K562 (cell line): Measurements from ENCODE around the gene ANO2. TPM values are rescaled to one million over a fixed set of nuclear protein-coding genes. Genes with fewer than 3 reads are reported as not detected.

Experiments
- ATAC-seq: fragments of 200-7000 bp; cut with Tn5 transposase; 3 replicates; pipeline ENCODE4 v1.9.1; 2020; ENCODE audit warnings: moderate library complexity
- BruUV-seq: library from RNA; stranded (reverse); fragments of 400-500 nt; replicated peaks from 2 replicates; lab custom pipeline; 2021; lab: Mats Ljungman, UMichigan
- CTCF ChIA-PET: fragments of 300-600 bp; formaldehyde crosslinking; extraction: SDS; loops from one replicate; lab custom pipeline; 2021; ENCODE audit warnings: low intra/inter-chr PET ratio; lab: Yijun Ruan, JAX
- POLR2A ChIA-PET: fragments of 300-600, 350-650 bp; sonication (Branson Sonifier 250); formaldehyde crosslinking; extraction: SDS; loops from one replicate; lab custom pipeline; 2021; ENCODE audit warnings: antibody characterized with exemption, inconsistent platforms; lab: Yijun Ruan, JAX
- DNase-seq, 4 experiments: peaks; one replicate each; pipeline versions ENCODE4 v3.0.0 to v3.0.0-alpha.2; 2011 to 2018; ENCODE audit warnings: low spot score in 3 of 4, mixed read lengths in 3 of 4; ENCODE audit errors: extremely low read depth in 1 of 4
- FAIRE-seq: peaks from 2 replicates; lab custom pipeline; 2011; peaks lifted over from hg19 to GRCh38; lab: Jason Lieb, UNC
- H2AFZ ChIP-seq: 2 replicates; pipeline ENCODE4 v1.6.0; 2011; ENCODE audit warnings: low read depth, low read length, control low read depth, inconsistent platforms
- H3K27ac ChIP-seq: fragments of 200-600 bp; 3 replicates; pipeline ENCODE4 v1.8.0; 2011; ENCODE audit warnings: low read depth, mild to moderate bottlenecking, control low read depth, inconsistent platforms, low read length, moderate library complexity, mixed read lengths; ENCODE audit errors: extremely low read depth
- H3K27me3 ChIP-seq, 2 experiments: fragments of 300-600 bp in 1 of 2; 2 replicates in 1 of 2; 3 replicates in 1 of 2; pipeline versions ENCODE4 v1.6.0 to v1.8.0; 2011; ENCODE audit warnings: inconsistent platforms in 2 of 2, low read length in 2 of 2, mild to moderate bottlenecking in 1 of 2, mixed read lengths in 1 of 2, moderate library complexity in 1 of 2; ENCODE audit not compliant: control insufficient read depth in 2 of 2, insufficient read depth in 2 of 2
- H3K36me3 ChIP-seq: fragments of 300-600 bp; 3 replicates; pipeline ENCODE4 v1.8.0; 2011; ENCODE audit warnings: mild to moderate bottlenecking, low read length, inconsistent platforms; ENCODE audit not compliant: control insufficient read depth, insufficient read depth
- H3K4me1 ChIP-seq, 2 experiments: fragments of 200-600 bp in 1 of 2; replicated peaks in 1 of 2; 2 replicates in 1 of 2; 3 replicates in 1 of 2; pipeline versions ENCODE4 v1.5.1 to v1.8.0; 2011; ENCODE audit warnings: inconsistent platforms in 2 of 2, low read length in 2 of 2, mild to moderate bottlenecking in 1 of 2, mixed read lengths in 1 of 2, moderate library complexity in 1 of 2; ENCODE audit not compliant: control insufficient read depth in 2 of 2, insufficient read depth in 2 of 2
- H3K4me2 ChIP-seq: 2 replicates; pipeline ENCODE4 v1.6.1; 2011; ENCODE audit warnings: low read length, control low read depth, inconsistent platforms, mixed read lengths; ENCODE audit not compliant: insufficient read depth
- H3K4me3 ChIP-seq: fragments of 200-600 bp; sonication (generic), shearing (Covaris generic); 2 replicates; pipeline ENCODE4 v1.5.1; 2016; ENCODE audit warnings: control low read depth, inconsistent platforms
- H3K79me2 ChIP-seq: fragments of 200-600 bp; 3 replicates; pipeline ENCODE4 v1.8.0; 2011; ENCODE audit warnings: low read length, inconsistent platforms; ENCODE audit not compliant: control insufficient read depth, insufficient read depth
- H3K9ac ChIP-seq, 2 experiments: 2 replicates each; pipeline versions ENCODE4 v1.6.0 to v1.6.1; 2011; ENCODE audit warnings: low read depth in 2 of 2, low read length in 2 of 2, control low read depth in 1 of 2, inconsistent platforms in 1 of 2, mild to moderate bottlenecking in 1 of 2, mixed read lengths in 1 of 2; ENCODE audit not compliant: insufficient read depth in 1 of 2
- H3K9me1 ChIP-seq: one replicate; pipeline ENCODE4 v1.6.0; 2011; ENCODE audit warnings: inconsistent platforms, mild to moderate bottlenecking, low read length, moderate library complexity; ENCODE audit not compliant: control insufficient read depth, insufficient read depth
- H3K9me3 ChIP-seq: replicated peaks from 2 replicates; pipeline ENCODE4 v1.5.1; 2011; ENCODE audit warnings: low read depth, low read length, inconsistent platforms; ENCODE audit not compliant: control insufficient read depth, insufficient read depth
- H4K20me1 ChIP-seq: replicated peaks from 2 replicates; pipeline ENCODE4 v1.6.1; 2011; ENCODE audit warnings: low read length, inconsistent platforms, mixed read lengths; ENCODE audit not compliant: control insufficient read depth, insufficient read depth
- CEBPZ ChIP-seq: fragments of 150-350 bp; IDR thresholded peaks from 2 replicates; pipeline ENCODE4 v1.6.1; 2014; ENCODE audit warnings: low read depth, mild to moderate bottlenecking, low read length, borderline replicate concordance
- CGGBP1 ChIP-seq: fragments of 250-450 bp; sonication (Bioruptor Pico); IDR thresholded peaks from 2 replicates; pipeline ENCODE4 v1.9.0; 2021; ENCODE audit warnings: mild to moderate bottlenecking
- ETS1 ChIP-seq: conservative IDR thresholded peaks from 2 replicates; pipeline ENCODE4 v1.6.1; 2011; ENCODE audit warnings: low read depth, mild to moderate bottlenecking, low read length; ENCODE audit not compliant: control insufficient read depth
- HIVEP1 ChIP-seq: fragments of 250-450 bp; sonication (Bioruptor Pico); IDR thresholded peaks from 2 replicates; pipeline ENCODE4 v1.4.0; 2020; ENCODE audit warnings: mild to moderate bottlenecking
- KDM5B ChIP-seq: fragments of 200-600 bp; sonication (generic); IDR thresholded peaks from 2 replicates; pipeline ENCODE4 v1.6.1; 2012; ENCODE audit warnings: low read depth, mild to moderate bottlenecking, moderate library complexity, low read length, control low read depth, inconsistent platforms; ENCODE audit not compliant: insufficient replicate concordance
- KHSRP ChIP-seq: fragments of 450-650 bp; IDR thresholded peaks from 2 replicates; pipeline ENCODE4 v1.6.1; 2017
- PHF8 ChIP-seq: fragments of 200-600 bp; sonication (generic); IDR thresholded peaks from 2 replicates; pipeline ENCODE4 v1.6.1; 2012; ENCODE audit warnings: mixed run types, mild to moderate bottlenecking, inconsistent platforms, low read length, moderate library complexity, borderline replicate concordance
- PPARD ChIP-seq: fragments of 250-450 bp; sonication (Bioruptor Pico); IDR thresholded peaks from 2 replicates; pipeline ENCODE4 v1.8.0; 2022; ENCODE audit warnings: inconsistent platforms, mild to moderate bottlenecking, moderate library complexity
- PTBP1 ChIP-seq: fragments of 200-400 bp; formaldehyde crosslinking; IDR thresholded peaks from 2 replicates; pipeline ENCODE4 v1.6.1; 2017; ENCODE audit warnings: low read depth, low read length
- ZNF282 ChIP-seq: sonication (generic); formaldehyde crosslinking; IDR thresholded peaks from 2 replicates; pipeline ENCODE4 v1.8.1; 2023; ENCODE audit warnings: missing genetic modification reagents
- ZNF75A ChIP-seq: fragments of 450-650 bp; formaldehyde crosslinking; IDR thresholded peaks from 2 replicates; pipeline ENCODE4 v1.4.0; 2020; ENCODE audit warnings: mild to moderate bottlenecking
- WGBS: fragments of 100-300 bp; shearing (Covaris generic); methylation state at CpG from one replicate; pipeline ENCODE4 v1.1.6; 2016; ENCODE audit warnings: low coverage, mixed read lengths; ENCODE audit not compliant: insufficient coverage; ENCODE audit errors: missing lambda C conversion rate; 5-methylcytosine and 5-hydroxymethylcytosine counted together
- in situ Hi-C: fragments of 300-500 bp; cut with MboI; formaldehyde crosslinking; loops from 4 replicates; pipeline ENCODE4 v1.15.0; 2018; ENCODE audit warnings: inconsistent platforms, mixed read lengths
- intact Hi-C: fragments of 100-400 bp; cut with micrococcal nuclease; formaldehyde crosslinking; loops from 2 replicates; pipeline ENCODE4 v1.14.2; 2022
- polyA plus RNA-seq, 8 experiments: library from polyadenylated mRNA; depleted of rRNA in 4 of 8; stranded (reverse) in 5 of 8; unstranded in 3 of 8; fragments of >200 nt; fragmentation: Nextera tagmentation in 2 of 8; fragmentation: Illumina TruSeq in 1 of 8; extraction: Ambion mirVana in 2 of 8; extraction: Trizol in 1 of 8; gene quantifications; 2 replicates each; pipeline versions ENCODE4 v1.2.1 to v1.2.3, GENCODE V29; 2011 to 2014; ENCODE audit warnings: inconsistent platforms in 1 of 8, missing spikeins in 1 of 8
- total RNA-seq, 7 experiments: library from RNA; depleted of rRNA in 6 of 7; stranded (reverse); fragments of >200 nt in 6 of 7; fragmentation: Illumina TruSeq in 2 of 7; extraction: Trizol in 2 of 7; gene quantifications; 2 replicates each; pipeline versions ENCODE4 v1.2.1 to v1.2.3, GENCODE V29; 2011 to 2021; ENCODE audit warnings: low replicate concordance in 1 of 7

Gene ANO2
- total and polyA plus RNA-seq, 9 of the 15 experiments (the other 6 are each of a cell fraction or from before 2014, with no cell fraction given) = 0.64 TPM; not detected in 8

- Histone ChIP-seq H3K9me1 (no peaks in the 10 kb centered on the region), H3K27ac (no peak overlapping the region), H3K4me1 (no peaks in the 10 kb centered on the region; a peak in 1 of 5 replicates), H3K36me3 (no peaks in the 10 kb centered on the region), H3K9me3 (no peaks in the 10 kb centered on the region), H3K4me3 (no peak overlapping the region), H2AFZ (no peak overlapping the region), H3K79me2 (no peaks in the 10 kb centered on the region), H3K27me3 (peaks cover 0 to 12% of the 10 kb centered on the region in 2 experiments; a peak in 1 of 5 replicates), H4K20me1 (no peaks in the 10 kb centered on the region), H3K4me2 (no peak overlapping the region), H3K9ac (no peak overlapping the region)
- intact Hi-C loops (no loop called here), in situ Hi-C loops (no loop called here)
- ChIA-PET POLR2A (no interaction called here), CTCF (no interaction called here)
- TF ChIP-seq ETS1 = no peak
- TF ChIP-seq PPARD (CRISPR knock-in tag) = no peak
- no peak for TF ChIP-seq ZNF282 (CRISPR knock-in tag)
- no peak for TF ChIP-seq CEBPZ
- TF ChIP-seq KDM5B = no peak
- TF ChIP-seq KHSRP = no peak
- no peak for TF ChIP-seq PTBP1
- TF ChIP-seq HIVEP1 (CRISPR knock-in tag) = no peak
- TF ChIP-seq PHF8 = no peak
- TF ChIP-seq CGGBP1 = no peak
- no peak for TF ChIP-seq ZNF75A
- BruUV-seq = no TSS peak
- ATAC-seq = no peak
- no peak for DNase-seq
- FAIRE-seq = no peak
- whole genome bisulfite sequencing = 0% methylated on average over 1 of the region's 1 CpG
These were observed 429.6 kb downstream of the ANO2 start for GRCh38 chr12:5515458-5515857.
